HUES6 (cell line): Measurements from ENCODE around the gene LPAR2.
"Not testable (repeated sequence)": the region's sequence is repeated elsewhere in the genome, so short reads cannot be mapped to it uniquely, and the experiment has no call there.

Experiments used
- H3K27ac ChIP-seq: 2 replicates; pipeline ENCODE4 v1.7.0; 2013; ENCODE audit warnings: low read depth, mild to moderate bottlenecking, low read length, inconsistent platforms
- H3K27me3 ChIP-seq: 2 replicates; pipeline ENCODE4 v1.6.1; 2013; ENCODE audit warnings: low read length; ENCODE audit not compliant: control insufficient read depth, insufficient read depth
- H3K36me3 ChIP-seq: 2 replicates; pipeline ENCODE4 v1.6.1; 2013; ENCODE audit warnings: low read length; ENCODE audit not compliant: control insufficient read depth, insufficient read depth
- H3K4me1 ChIP-seq: 2 replicates; pipeline ENCODE4 v1.6.1; 2013; ENCODE audit warnings: low read length; ENCODE audit not compliant: control insufficient read depth, insufficient read depth
- H3K4me3 ChIP-seq: 2 replicates; pipeline ENCODE4 v1.5.1; 2013; ENCODE audit warnings: low read depth, low read length
- H3K9ac ChIP-seq: one replicate; pipeline ENCODE4 v1.6.1; 2013; ENCODE audit warnings: mild to moderate bottlenecking, low read length
- H3K9me3 ChIP-seq: 2 replicates; pipeline ENCODE4 v1.6.1; 2013; ENCODE audit warnings: low read depth, low read length; ENCODE audit not compliant: control insufficient read depth, insufficient read depth

Gene LPAR2

DNA sequence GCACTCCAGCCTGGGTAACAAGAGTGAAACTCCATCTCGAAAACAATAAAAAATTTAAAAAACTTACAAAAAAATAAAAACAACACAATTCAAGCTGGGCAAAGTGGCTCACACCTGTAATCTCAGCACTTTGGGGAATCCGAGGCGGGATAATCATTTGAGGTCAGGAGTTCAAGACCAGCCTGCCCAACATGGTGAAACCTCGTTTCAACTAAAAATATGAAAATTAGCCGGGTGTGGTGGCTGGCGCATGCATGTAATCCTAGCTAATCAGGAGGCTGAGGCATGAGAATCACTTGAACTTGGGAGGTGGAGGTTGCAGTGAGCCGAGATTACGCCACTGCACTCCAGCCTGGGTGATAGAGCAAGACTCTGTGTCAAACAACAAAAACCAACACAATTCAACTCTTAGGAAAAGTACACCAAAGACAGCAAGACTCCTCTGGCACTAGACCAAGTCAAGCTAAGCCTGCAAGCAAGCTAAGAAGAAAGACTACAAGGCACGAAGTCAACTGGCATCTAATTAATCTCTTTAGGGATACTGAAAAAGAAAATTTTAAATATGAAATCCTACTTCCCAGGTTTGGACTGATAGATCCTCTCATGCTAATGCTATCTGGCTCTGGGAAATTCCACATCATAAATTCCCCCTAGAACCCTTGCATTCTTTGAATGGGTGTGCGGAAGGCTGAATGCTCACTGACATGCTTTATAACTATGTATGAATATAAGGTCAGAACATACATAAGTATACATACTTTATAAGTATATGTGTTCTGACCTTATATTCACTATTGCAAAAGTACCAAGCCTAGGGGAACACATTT, 17.4 kb downstream of the LPAR2 start:
- no peaks in the 10 kb centered on the region for H3K36me3 ChIP-seq
- H3K27me3 ChIP-seq = no peaks in the 10 kb centered on the region
- H3K9me3 ChIP-seq = no peaks in the 10 kb centered on the region
- no peak overlapping the region for H3K27ac ChIP-seq
- H3K4me1 ChIP-seq = peaks cover 5% of the 10 kb centered on the region; the same call in 1 of the 2 replicates
- H3K9ac ChIP-seq = no peak overlapping the region
- no peak overlapping the region for H3K4me3 ChIP-seq

DNA sequence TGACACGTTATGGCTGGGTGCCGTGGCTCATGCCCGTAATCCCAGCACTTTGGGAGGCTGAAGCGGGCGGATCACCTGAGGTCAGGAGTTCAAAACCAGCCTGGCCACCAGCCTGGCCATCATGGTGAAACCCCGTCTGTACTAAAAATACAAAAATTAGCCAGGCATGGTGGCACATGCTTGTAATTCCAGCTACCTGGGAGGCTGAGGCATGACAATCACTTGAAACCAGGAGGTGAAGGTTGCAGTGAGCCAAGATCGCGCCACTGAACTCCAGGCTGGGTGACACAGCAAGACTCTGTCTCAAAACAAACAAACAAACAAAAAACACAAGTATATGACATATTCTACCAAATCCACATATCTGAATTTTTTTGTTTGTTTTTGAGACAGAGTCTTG, 21.3 kb downstream of the LPAR2 start:
- not testable (repeated sequence) for H3K9ac ChIP-seq, H3K4me3 ChIP-seq, H3K36me3 ChIP-seq, H3K27me3 ChIP-seq, H3K27ac ChIP-seq, H3K9me3 ChIP-seq, H3K4me1 ChIP-seq

GRCh38 chr19:19606021-19606420, 22.0 kb downstream of the LPAR2 start:
- no peaks in the 10 kb centered on the region for H3K9me3 ChIP-seq
- no peak overlapping the region for H3K9ac ChIP-seq
- H3K4me3 ChIP-seq = no peak overlapping the region
- H3K27ac ChIP-seq = no peak overlapping the region
- H3K4me1 ChIP-seq = peaks cover 12% of the 10 kb centered on the region
- no peaks in the 10 kb centered on the region for H3K27me3 ChIP-seq
- no peaks in the 10 kb centered on the region for H3K36me3 ChIP-seq

DNA sequence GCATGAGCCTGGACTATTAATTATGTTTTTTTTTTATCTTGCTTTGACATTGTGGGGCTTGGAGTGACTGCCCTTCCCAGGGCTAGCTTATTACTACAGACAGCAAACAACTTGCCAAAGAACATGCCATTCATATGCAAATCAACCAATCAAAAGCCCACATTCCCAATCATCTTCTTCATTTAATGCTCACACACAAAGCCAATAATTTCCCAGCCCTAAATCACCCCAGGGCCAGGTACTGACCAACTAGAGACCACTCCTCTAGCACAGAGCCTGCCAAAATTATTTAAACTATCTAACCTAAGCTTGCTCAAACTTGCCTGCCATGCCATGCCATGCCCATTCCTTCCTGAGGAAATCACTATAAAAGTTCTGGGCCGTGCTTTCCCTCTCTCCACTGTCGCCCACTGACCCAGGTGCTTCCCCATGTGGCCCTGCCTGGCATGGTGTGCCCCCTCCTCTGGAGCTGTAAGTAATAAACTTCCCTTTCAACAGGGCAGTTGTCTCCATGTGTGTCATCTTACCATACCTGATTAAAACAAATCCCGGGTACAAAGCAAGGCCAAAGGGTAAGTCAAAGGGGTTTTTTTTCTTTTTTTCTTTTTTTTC, 25.2 kb downstream of the LPAR2 start:
- H3K27me3 ChIP-seq = no peaks in the 10 kb centered on the region
- H3K36me3 ChIP-seq = no peaks in the 10 kb centered on the region
- H3K9me3 ChIP-seq = no peaks in the 10 kb centered on the region
- H3K4me1 ChIP-seq = peaks cover 12% of the 10 kb centered on the region
- no peak overlapping the region; the same call in 1 of the 2 replicates for H3K27ac ChIP-seq
- no peak overlapping the region for H3K9ac ChIP-seq
- no peak overlapping the region for H3K4me3 ChIP-seq

DNA sequence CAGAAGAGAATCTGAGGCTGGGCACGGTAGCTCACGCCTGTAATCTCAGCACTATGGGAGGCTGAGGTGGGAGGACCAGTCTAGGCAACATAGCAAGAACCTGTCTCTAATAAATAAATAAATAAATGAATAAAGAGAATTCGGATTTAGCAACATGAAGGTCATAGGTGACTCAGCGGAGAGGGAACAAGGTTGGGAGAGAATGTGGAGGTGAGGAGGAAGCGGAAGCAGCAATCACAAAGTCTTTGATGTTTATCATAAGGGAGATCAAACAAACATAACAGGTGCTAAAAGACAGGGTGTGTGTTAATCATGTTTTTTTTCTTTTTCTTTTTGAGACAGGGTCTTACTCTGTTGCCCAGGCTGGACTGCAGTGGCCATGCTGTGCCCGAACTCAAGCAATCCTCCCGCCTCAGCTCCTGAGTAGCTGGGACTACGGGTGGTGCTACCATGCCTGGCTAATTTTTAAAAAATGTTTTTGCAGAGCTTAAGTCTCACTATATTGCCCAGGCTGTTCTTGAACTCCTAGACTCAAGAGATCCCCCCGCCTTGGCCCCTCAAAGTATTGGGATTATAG, 25.8 kb downstream of the LPAR2 start:
- H3K4me1 ChIP-seq = peaks cover 12% of the 10 kb centered on the region
- H3K4me3 ChIP-seq = no peak overlapping the region

GRCh38 chr19:19600793-19601330, 27.2 kb downstream of the LPAR2 start:
- H3K4me1 ChIP-seq = peaks cover 12% of the 10 kb centered on the region
- no peak overlapping the region for H3K27ac ChIP-seq

More for the DNA sequence above, 25.8 kb downstream of the LPAR2 start:
- no peaks in the 10 kb centered on the region for H3K27me3 ChIP-seq
- no peak overlapping the region for H3K27ac ChIP-seq
- no peaks in the 10 kb centered on the region for H3K9me3 ChIP-seq
- H3K9ac ChIP-seq = no peak overlapping the region
- H3K36me3 ChIP-seq = no peaks in the 10 kb centered on the region

GRCh38 chr19:19598728-19599451, 29.1 kb downstream of the LPAR2 start:
- not testable (repeated sequence) for H3K9ac ChIP-seq, H3K27ac ChIP-seq, H3K4me3 ChIP-seq, H3K27me3 ChIP-seq, H3K36me3 ChIP-seq, H3K9me3 ChIP-seq
- H3K4me1 ChIP-seq = peaks cover 15% of the 10 kb centered on the region

More at GRCh38 chr19:19600793-19601330, 27.2 kb downstream of the LPAR2 start:
- Histone ChIP-seq H3K4me3 (no peak overlapping the region), H3K27me3 (no peaks in the 10 kb centered on the region), H3K9ac (no peak overlapping the region), H3K36me3 (no peaks in the 10 kb centered on the region), H3K9me3 (no peaks in the 10 kb centered on the region)

- Histone ChIP-seq H3K4me1 (peaks cover 13% of the 10 kb centered on the region), H3K9ac (no peak overlapping the region), H3K36me3 (no peaks in the 10 kb centered on the region), H3K27me3 (no peaks in the 10 kb centered on the region), H3K4me3 (no peak overlapping the region), H3K27ac (no peak overlapping the region), H3K9me3 (no peaks in the 10 kb centered on the region)
Observed at GRCh38 chr19:19597809-19598306, 30.2 kb downstream of the LPAR2 start.

DNA sequence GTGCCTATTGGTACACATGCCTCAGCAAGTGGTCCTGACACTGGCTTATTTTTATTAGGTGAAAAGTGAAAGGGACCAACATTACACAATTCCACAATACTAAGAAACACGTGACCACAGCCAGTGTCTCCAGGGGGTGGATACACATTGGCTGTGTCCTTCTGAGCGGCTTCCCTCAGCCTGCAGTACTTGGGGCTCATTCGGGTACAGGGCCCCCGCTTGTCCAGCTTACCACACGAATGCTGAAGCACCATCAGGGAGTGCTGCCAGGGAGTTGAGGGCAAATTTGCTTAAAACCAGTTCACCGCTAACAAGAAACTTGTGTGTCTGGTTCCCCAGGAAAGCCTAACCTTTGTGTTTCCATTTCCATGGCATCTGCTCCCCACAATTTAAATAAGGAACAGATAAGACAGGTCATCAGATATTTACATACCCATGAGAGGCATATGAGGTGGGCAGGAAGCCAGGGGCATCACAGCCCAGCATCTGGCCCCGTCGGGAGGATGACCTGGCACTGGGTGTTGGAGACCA, 32.8 kb downstream of the LPAR2 start:
- no peak overlapping the region for H3K27ac ChIP-seq

DNA sequence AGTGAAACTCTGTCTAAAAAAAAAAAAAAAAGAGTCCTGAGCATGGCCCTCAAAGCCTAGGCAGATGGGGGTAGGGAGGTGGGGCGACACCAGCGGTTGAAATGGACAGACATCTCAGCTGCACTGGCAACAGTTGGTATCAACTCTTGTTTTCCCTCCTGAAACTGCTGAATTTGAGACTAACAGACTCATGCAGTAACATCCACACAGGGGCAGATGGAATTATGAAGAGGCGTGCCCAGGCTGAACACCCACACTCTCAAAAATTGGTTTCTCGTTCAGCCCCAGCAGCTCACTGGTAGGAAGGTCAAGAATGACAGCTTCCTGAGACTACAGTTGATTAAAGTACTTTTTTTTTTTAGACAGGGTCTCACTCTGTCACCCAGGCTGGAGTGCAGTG, 33.6 kb downstream of the LPAR2 start:
- H3K27me3 ChIP-seq = no peaks in the 10 kb centered on the region

More for the DNA sequence above, 32.8 kb downstream of the LPAR2 start:
- Histone ChIP-seq H3K4me1 (peaks cover 17% of the 10 kb centered on the region), H3K9me3 (no peaks in the 10 kb centered on the region), H3K36me3 (no peaks in the 10 kb centered on the region), H3K9ac (no peak overlapping the region), H3K27me3 (no peaks in the 10 kb centered on the region), H3K4me3 (no peak overlapping the region)

More for the DNA sequence above, 33.6 kb downstream of the LPAR2 start:
- Histone ChIP-seq H3K4me3 (no peak overlapping the region), H3K9me3 (no peaks in the 10 kb centered on the region), H3K4me1 (peaks cover 17% of the 10 kb centered on the region), H3K36me3 (no peaks in the 10 kb centered on the region), H3K9ac (no peak overlapping the region), H3K27ac (no peak overlapping the region)
